HEK293T (cell line): ENCODE measurements around the gene PARD6B.

ENCODE experiments used
- ARNT ChIP-seq: fragments of 450-650 bp; IDR thresholded peaks from 2 replicates; pipeline ENCODE4 v1.6.1; 2017; ENCODE audit warnings: mild to moderate bottlenecking
- CTBP1 ChIP-seq: fragments of 450-650 bp; IDR thresholded peaks from 2 replicates; pipeline ENCODE4 v1.6.1; 2016; ENCODE audit warnings: borderline replicate concordance
- ELF4 ChIP-seq: fragments of 450-650 bp; IDR thresholded peaks from 2 replicates; pipeline ENCODE4 v1.6.1; 2017; ENCODE audit warnings: antibody characterized with exemption
- FOXK2 ChIP-seq: fragments of 450-650 bp; IDR thresholded peaks from 2 replicates; pipeline ENCODE4 v1.6.1; 2016; ENCODE audit warnings: mild to moderate bottlenecking
- FOXM1 ChIP-seq: fragments of 450-650 bp; IDR thresholded peaks from 2 replicates; pipeline ENCODE4 v1.6.1; 2017; ENCODE audit warnings: mild to moderate bottlenecking, borderline replicate concordance
- HDGF ChIP-seq: fragments of 450-650 bp; IDR thresholded peaks from 2 replicates; pipeline ENCODE4 v1.6.1; 2017; ENCODE audit warnings: antibody characterized with exemption, borderline replicate concordance
- L3MBTL2 ChIP-seq: fragments of 450-650 bp; conservative IDR thresholded peaks from 2 replicates; pipeline ENCODE4 v1.6.1; 2016; ENCODE audit warnings: mild to moderate bottlenecking
- LEF1 ChIP-seq: fragments of 450-650 bp; IDR thresholded peaks from 2 replicates; pipeline ENCODE4 v1.6.1; 2017; ENCODE audit warnings: mild to moderate bottlenecking, borderline replicate concordance
- NFRKB ChIP-seq: fragments of 450-650 bp; IDR thresholded peaks from 2 replicates; pipeline ENCODE4 v1.6.1; 2016; ENCODE audit warnings: mild to moderate bottlenecking, moderate library complexity
- PKNOX1 ChIP-seq: fragments of 450-650 bp; IDR thresholded peaks from 2 replicates; pipeline ENCODE4 v1.6.1; 2016
- SP1 ChIP-seq: fragments of 450-650 bp; IDR thresholded peaks from 2 replicates; pipeline ENCODE4 v1.6.1; 2017
- SUZ12 ChIP-seq: fragments of 450-650 bp; IDR thresholded peaks from 2 replicates; pipeline ENCODE4 v1.6.1; 2016; ENCODE audit warnings: mild to moderate bottlenecking
- TARDBP ChIP-seq: fragments of 450-650 bp; IDR thresholded peaks from 2 replicates; pipeline ENCODE4 v1.6.1; 2016

DNA sequence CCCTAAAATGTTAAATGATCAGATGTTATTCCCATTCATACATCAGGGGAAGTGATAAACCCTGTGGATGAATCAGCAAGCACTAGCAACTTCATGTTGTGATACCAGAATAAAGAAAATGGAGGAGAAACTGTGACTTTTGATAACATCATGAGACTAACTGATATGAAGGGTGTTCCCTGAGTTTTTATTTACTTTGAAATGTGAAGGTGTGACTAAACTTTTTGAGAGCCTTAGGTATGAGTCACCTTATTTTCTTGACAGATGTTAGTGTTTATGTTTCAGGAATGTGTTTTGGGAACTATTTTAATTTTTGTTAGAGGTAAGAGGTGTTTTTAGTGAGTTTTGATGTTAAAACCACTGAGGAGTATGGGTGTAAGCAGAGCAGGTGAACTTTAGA, 4.4 kb downstream of the PARD6B start:
- TF ChIP-seq FOXK2, result no peak
- TF ChIP-seq FOXM1, result no peak
- no peak for TF ChIP-seq ARNT
- TF ChIP-seq L3MBTL2, result no peak
- no peak for TF ChIP-seq LEF1
- TF ChIP-seq PKNOX1, result no peak
- TF ChIP-seq HDGF, result no peak
- no peak for TF ChIP-seq CTBP1
- no peak for TF ChIP-seq TARDBP
- TF ChIP-seq NFRKB, result no peak
- no peak for TF ChIP-seq SP1
- no peak for TF ChIP-seq SUZ12
- TF ChIP-seq ELF4, result no peak
